DOHH2 (cell line): ENCODE data around the gene KIF26A.

ENCODE experiments used
- H3F3A ChIP-seq: fragments of 200-600 bp; sonication (generic), shearing (Covaris generic); 2 replicates; pipeline ENCODE4 v1.6.0; 2016; ENCODE audit warnings: antibody characterized with exemption, mild to moderate bottlenecking; ENCODE audit not compliant: control insufficient read depth, insufficient read depth
- H3K27ac ChIP-seq: fragments of 200-600 bp; sonication (generic); 2 replicates; pipeline ENCODE4 v1.5.1; 2014; ENCODE audit warnings: low read depth, mild to moderate bottlenecking, low read length, moderate library complexity
- H3K27me3 ChIP-seq: fragments of 200-600 bp; sonication (generic); 2 replicates; pipeline ENCODE4 v1.6.1; 2014; ENCODE audit warnings: mild to moderate bottlenecking, low read length, mixed read lengths; ENCODE audit not compliant: control insufficient read depth
- H3K36me3 ChIP-seq: fragments of 200-600 bp; sonication (generic); 2 replicates; pipeline ENCODE4 v1.6.1; 2014; ENCODE audit warnings: mild to moderate bottlenecking, low read length, moderate library complexity, mixed read lengths; ENCODE audit not compliant: control insufficient read depth
- H3K4me1 ChIP-seq: fragments of 200-600 bp; sonication (generic); 2 replicates; pipeline ENCODE4 v1.6.1; 2014; ENCODE audit warnings: mild to moderate bottlenecking, low read length, mixed read lengths; ENCODE audit not compliant: control insufficient read depth
- H3K4me2 ChIP-seq: fragments of 200-600 bp; sonication (generic); 2 replicates; pipeline ENCODE4 v1.6.0; 2014; ENCODE audit warnings: mild to moderate bottlenecking, low read length, moderate library complexity
- H3K4me3 ChIP-seq: fragments of 200-600 bp; sonication (generic); 2 replicates; pipeline ENCODE4 v1.5.1; 2014; ENCODE audit warnings: mild to moderate bottlenecking, low read length, mixed read lengths
- H3K79me2 ChIP-seq: fragments of 200-600 bp; sonication (generic); 2 replicates; pipeline ENCODE4 v1.6.1; 2014; ENCODE audit warnings: mild to moderate bottlenecking, low read length, mixed read lengths; ENCODE audit not compliant: control insufficient read depth
- H3K9me2 ChIP-seq: fragments of 200-600 bp; sonication (generic); replicated peaks from 2 replicates; pipeline ENCODE4 v1.6.1; 2014; ENCODE audit warnings: mild to moderate bottlenecking, low read length, mixed read lengths; ENCODE audit not compliant: control insufficient read depth
- H3K9me3 ChIP-seq: fragments of 200-600 bp; sonication (generic); 2 replicates; pipeline ENCODE4 v1.6.1; 2014; ENCODE audit warnings: antibody characterized with exemption, low read length, mixed read lengths; ENCODE audit not compliant: control insufficient read depth, insufficient read depth
- H4K20me1 ChIP-seq: fragments of 200-600 bp; sonication (generic); 2 replicates; pipeline ENCODE4 v1.6.0; 2014; ENCODE audit warnings: low read depth, mild to moderate bottlenecking, antibody characterized with exemption, low read length, moderate library complexity; ENCODE audit not compliant: control insufficient read depth, insufficient read depth
- EZH2phosphoT487 ChIP-seq: fragments of 200-600 bp; sonication (generic); IDR thresholded peaks from 2 replicates; pipeline ENCODE4 v1.6.1; 2017; ENCODE audit warnings: borderline replicate concordance, mild to moderate bottlenecking, antibody characterized with exemption, low read length, moderate library complexity, mixed read lengths
- TF ChIP-seq, protein P1 (sequence below): fragments of 200-600 bp; sonication (generic); IDR thresholded peaks from one replicate; pipeline ENCODE4 v1.5.1; 2014; ENCODE audit warnings: antibody characterized with exemption, mild to moderate bottlenecking, low read depth, low read length; ENCODE audit not compliant: poor library complexity, severe bottlenecking

The KIF26A gene

DNA sequence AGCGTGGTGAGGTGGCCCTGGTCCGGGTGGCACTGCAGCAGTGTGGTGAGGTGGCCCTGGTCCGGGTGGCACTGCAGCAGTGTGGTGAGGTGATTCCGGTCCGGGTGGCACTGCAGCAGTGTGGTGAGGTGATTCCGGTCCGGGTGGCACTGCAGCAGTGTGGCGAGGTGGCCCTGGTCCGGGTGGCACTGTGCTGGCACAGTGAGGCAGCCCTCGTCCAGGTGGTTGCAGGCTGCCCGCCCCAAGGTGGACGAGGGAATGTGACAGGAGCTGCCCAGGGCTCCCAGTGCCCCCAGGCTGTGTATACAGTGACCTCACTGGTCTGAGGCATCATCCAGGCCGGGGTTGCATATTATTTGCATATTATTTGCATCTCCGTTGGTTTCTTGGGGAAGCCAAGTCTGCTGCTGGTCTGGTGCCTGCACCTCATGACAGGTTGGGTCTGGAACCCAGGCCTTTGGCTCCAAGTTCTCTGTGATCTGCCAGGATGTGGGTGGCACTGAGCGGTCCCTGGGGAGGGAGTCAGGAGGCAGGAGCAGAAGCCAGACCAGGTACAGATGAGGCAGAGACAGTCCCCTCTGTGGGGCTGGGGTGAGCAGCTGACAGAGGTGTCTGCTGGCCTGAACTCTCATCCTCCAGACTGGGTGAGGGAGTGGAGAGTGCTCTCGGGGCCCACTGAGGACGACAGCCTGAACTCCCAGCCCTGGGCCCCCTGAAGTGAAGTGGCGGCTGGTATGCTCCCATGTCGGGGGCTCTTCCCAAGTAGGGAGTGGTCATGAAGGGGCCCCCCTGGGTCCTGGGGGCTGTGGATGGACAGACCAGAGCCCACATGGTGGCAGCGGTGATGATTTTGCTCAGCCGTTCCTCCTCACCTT is 79.3 kb downstream of the KIF26A start:
- H3F3A ChIP-seq: no peaks in the 10 kb centered on the region
- H3K27me3 ChIP-seq: no peaks in the 10 kb centered on the region
- H3K4me2 ChIP-seq: no peak overlapping the region
- H3K79me2 ChIP-seq: no peaks in the 10 kb centered on the region
- H3K4me1 ChIP-seq: peaks cover 3% of the 10 kb centered on the region; the same call in 1 of the 2 replicates
- TF ChIP-seq, protein P1, sequence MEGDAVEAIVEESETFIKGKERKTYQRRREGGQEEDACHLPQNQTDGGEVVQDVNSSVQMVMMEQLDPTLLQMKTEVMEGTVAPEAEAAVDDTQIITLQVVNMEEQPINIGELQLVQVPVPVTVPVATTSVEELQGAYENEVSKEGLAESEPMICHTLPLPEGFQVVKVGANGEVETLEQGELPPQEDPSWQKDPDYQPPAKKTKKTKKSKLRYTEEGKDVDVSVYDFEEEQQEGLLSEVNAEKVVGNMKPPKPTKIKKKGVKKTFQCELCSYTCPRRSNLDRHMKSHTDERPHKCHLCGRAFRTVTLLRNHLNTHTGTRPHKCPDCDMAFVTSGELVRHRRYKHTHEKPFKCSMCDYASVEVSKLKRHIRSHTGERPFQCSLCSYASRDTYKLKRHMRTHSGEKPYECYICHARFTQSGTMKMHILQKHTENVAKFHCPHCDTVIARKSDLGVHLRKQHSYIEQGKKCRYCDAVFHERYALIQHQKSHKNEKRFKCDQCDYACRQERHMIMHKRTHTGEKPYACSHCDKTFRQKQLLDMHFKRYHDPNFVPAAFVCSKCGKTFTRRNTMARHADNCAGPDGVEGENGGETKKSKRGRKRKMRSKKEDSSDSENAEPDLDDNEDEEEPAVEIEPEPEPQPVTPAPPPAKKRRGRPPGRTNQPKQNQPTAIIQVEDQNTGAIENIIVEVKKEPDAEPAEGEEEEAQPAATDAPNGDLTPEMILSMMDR: no peak
- TF ChIP-seq EZH2phosphoT487: no peak
- no peak overlapping the region for H3K4me3 ChIP-seq
- H3K9me3 ChIP-seq: peaks cover 5% of the 10 kb centered on the region; the same call in 1 of the 2 replicates
- H3K36me3 ChIP-seq: no peaks in the 10 kb centered on the region
- no peaks in the 10 kb centered on the region for H3K9me2 ChIP-seq
- H4K20me1 ChIP-seq: no peaks in the 10 kb centered on the region
- no peak overlapping the region for H3K27ac ChIP-seq

DNA sequence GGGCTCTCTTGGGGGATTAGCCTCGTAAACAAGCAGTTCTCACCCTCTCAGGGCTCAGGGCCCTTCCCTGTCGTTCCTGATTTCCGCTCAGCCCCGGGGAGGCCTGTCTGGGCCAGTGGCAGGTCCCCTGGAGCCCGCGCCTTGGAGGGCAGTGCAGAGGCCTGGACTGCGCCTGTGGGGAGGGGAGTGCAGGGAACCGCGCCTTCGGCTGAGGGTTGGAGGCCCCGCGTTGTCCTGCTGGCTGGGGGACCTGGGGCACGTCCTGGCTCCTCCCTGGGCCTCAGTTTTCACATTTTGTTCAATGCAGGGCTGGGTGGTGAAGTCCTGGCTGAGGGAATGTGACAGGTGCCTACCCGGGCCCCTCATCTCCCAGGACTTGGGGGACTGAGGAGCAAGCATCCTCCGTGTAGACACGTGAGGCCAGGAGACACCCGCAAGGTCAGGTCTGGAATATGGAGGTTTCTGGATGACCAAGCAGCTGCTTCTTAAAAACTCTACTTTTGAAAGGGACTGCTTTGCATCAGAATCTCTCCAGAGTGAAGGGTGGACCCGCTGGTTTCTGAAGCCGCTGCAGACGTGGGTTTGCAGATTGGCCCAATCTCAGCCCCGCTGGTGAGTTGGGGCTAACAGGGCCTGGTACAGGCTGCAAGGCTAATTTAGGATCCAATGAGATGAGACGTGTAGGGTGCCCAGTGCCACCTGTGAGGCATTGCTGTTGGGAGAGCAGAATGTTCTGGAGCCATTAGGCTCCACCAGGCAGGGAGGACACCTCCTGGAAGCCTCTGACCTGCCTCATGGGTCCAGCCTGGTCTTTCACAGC is 80.2 kb downstream of the KIF26A start:
- Histone ChIP-seq H3K27me3 (no peaks in the 10 kb centered on the region), H3K79me2 (no peaks in the 10 kb centered on the region), H3K4me2 (no peak overlapping the region), H3K4me3 (no peak overlapping the region), H3K27ac (no peak overlapping the region), H3K4me1 (peaks cover 3% of the 10 kb centered on the region; the same call in 1 of the 2 replicates), H3F3A (no peaks in the 10 kb centered on the region), H3K9me3 (peaks cover 5% of the 10 kb centered on the region; the same call in 1 of the 2 replicates), H4K20me1 (no peaks in the 10 kb centered on the region), H3K36me3 (no peaks in the 10 kb centered on the region), H3K9me2 (no peaks in the 10 kb centered on the region)
- TF ChIP-seq EZH2phosphoT487: no peak
- TF ChIP-seq, protein P1: no peak

DNA sequence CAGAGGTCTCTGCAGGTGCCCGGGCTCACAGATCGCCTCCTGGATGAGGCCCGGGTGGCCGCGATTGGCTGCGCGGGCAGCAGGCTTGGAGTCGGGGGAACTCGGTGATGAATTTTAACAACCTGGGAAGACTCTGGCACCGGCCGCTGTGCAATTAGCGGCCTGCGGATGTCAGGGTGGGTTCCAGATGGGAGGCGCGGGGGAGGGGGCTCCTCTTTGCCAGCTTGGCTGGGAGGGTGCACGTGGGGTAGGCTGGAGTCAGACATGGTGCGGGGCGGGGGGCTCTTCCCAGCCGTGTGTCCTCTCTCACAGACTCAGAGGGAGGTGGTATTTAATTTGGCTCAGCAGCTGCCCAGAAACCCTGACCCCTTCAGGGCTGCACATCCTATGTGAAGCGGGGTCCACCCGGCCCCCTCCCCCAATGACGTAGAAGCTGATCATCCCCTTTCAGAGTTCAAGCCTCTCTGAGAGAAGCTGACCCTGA is 81.4 kb downstream of the KIF26A start:
- H3K27ac ChIP-seq: no peak overlapping the region
- peaks cover 3% of the 10 kb centered on the region; the same call in 1 of the 2 replicates for H3K4me1 ChIP-seq
- TF ChIP-seq EZH2phosphoT487: no peak
- TF ChIP-seq, protein P1: no peak
- H3K4me3 ChIP-seq: no peak overlapping the region
- peaks cover 5% of the 10 kb centered on the region; the same call in 1 of the 2 replicates for H3K9me3 ChIP-seq
- H4K20me1 ChIP-seq: no peaks in the 10 kb centered on the region
- no peak overlapping the region for H3K4me2 ChIP-seq
- no peaks in the 10 kb centered on the region for H3K79me2 ChIP-seq
- H3F3A ChIP-seq: no peaks in the 10 kb centered on the region
- H3K9me2 ChIP-seq: no peaks in the 10 kb centered on the region
- no peaks in the 10 kb centered on the region for H3K36me3 ChIP-seq
- no peaks in the 10 kb centered on the region for H3K27me3 ChIP-seq
